Gastroesophageal sphincter (tissue), 4 donors: ENCODE data around the gene GNPTG. TPM values are rescaled to one million over a fixed set of nuclear protein-coding genes. Genes with fewer than 3 reads are reported as not detected.

Experiments used
- ATAC-seq: fragments of 150-250 bp; one replicate; pipeline ENCODE4 v1.9.1; 2016; ENCODE audit warnings: mild to moderate bottlenecking, moderate library complexity
- H3K27ac ChIP-seq, 4 donors: fragments of 200-600 bp; sonication (generic) in 3 of 4; 1 replicate in 3 of 4; 2 replicates in 1 of 4; pipeline ENCODE4 v1.5.1; 2016 to 2019
- H3K27me3 ChIP-seq: fragments of 200-600 bp; sonication (generic); one replicate; pipeline ENCODE4 v1.5.1; 2019
- H3K36me3 ChIP-seq, 2 donors: fragments of 200-600 bp; sonication (generic); one replicate each; pipeline ENCODE4 v1.5.1; 2019; ENCODE audit warnings: control low read depth in 1 of 2
- H3K4me1 ChIP-seq, 3 donors: fragments of 200-600 bp; sonication (generic); 1 replicate in 2 of 3; 2 replicates in 1 of 3; pipeline ENCODE4 v1.5.1; 2016 to 2019; ENCODE audit warnings: control low read depth in 2 of 3
- H3K4me3 ChIP-seq, 2 donors: fragments of 200-600 bp; sonication (generic); one replicate each; pipeline ENCODE4 v1.5.1; 2019; ENCODE audit warnings: mild to moderate bottlenecking in 1 of 2, moderate library complexity in 1 of 2
- H3K9me3 ChIP-seq, 3 donors: fragments of 200-600 bp; sonication (generic); one replicate each; pipeline ENCODE4 v1.5.1; 2017 to 2019; ENCODE audit warnings: control low read depth in 2 of 3
- EP300 ChIP-seq: sonication (generic); formaldehyde crosslinking; IDR thresholded peaks from one replicate; pipeline ENCODE4 v1.6.1; 2017; ENCODE audit warnings: antibody characterized with exemption, mild to moderate bottlenecking
- POLR2A ChIP-seq, 2 donors: fragments of 450-650 bp; IDR thresholded peaks; one replicate each; pipeline ENCODE4 v1.6.1; 2017; ENCODE audit warnings: antibody characterized with exemption in 2 of 2, mild to moderate bottlenecking in 2 of 2, moderate library complexity in 1 of 2
- POLR2AphosphoS5 ChIP-seq: sonication (generic); formaldehyde crosslinking; IDR thresholded peaks from one replicate; pipeline ENCODE4 v1.6.1; 2017; ENCODE audit warnings: antibody characterized with exemption
- WGBS, 2 donors: methylation state at CpG; one replicate each; pipeline ENCODE4 v1.1.5; 2018; ENCODE audit warnings: low coverage in 1 of 2; 5-methylcytosine and 5-hydroxymethylcytosine counted together
- total RNA-seq, 4 donors: library from RNA; depleted of rRNA; stranded (reverse); fragments of >200 nt; gene quantifications; one replicate each; pipeline ENCODE4 v1.1.0, GENCODE V29; 2016
- TF ChIP-seq, protein P1 (sequence below), 4 experiments: fragments of 200-600 bp in 2 of 4; fragments of 450-650 bp in 2 of 4; sonication (generic) in 1 of 4; IDR thresholded peaks; one replicate each; pipeline ENCODE4 v1.5.1; 2017 to 2019; ENCODE audit warnings: antibody characterized with exemption in 4 of 4, mild to moderate bottlenecking in 2 of 4, moderate library complexity in 2 of 4

Gene GNPTG
- total RNA-seq, 4 donors from 2014 or later = 45.1 to 55.3 (median 50.5) TPM

GRCh38 chr16:1398826-1399581, 47.3 kb downstream of the GNPTG start:
- no peak for ATAC-seq
- no peak for TF ChIP-seq POLR2A (IDR thresholded peaks at IDR 0.05)
- no peak for TF ChIP-seq POLR2AphosphoS5
- TF ChIP-seq, protein P1, sequence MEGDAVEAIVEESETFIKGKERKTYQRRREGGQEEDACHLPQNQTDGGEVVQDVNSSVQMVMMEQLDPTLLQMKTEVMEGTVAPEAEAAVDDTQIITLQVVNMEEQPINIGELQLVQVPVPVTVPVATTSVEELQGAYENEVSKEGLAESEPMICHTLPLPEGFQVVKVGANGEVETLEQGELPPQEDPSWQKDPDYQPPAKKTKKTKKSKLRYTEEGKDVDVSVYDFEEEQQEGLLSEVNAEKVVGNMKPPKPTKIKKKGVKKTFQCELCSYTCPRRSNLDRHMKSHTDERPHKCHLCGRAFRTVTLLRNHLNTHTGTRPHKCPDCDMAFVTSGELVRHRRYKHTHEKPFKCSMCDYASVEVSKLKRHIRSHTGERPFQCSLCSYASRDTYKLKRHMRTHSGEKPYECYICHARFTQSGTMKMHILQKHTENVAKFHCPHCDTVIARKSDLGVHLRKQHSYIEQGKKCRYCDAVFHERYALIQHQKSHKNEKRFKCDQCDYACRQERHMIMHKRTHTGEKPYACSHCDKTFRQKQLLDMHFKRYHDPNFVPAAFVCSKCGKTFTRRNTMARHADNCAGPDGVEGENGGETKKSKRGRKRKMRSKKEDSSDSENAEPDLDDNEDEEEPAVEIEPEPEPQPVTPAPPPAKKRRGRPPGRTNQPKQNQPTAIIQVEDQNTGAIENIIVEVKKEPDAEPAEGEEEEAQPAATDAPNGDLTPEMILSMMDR (IDR thresholded peaks at IDR 0.05) = no peak
- TF ChIP-seq EP300 = no peak
- Histone ChIP-seq H3K4me1 (no peaks in the 10 kb centered on the region), H3K4me3 (no peak overlapping the region), H3K9me3 (no peaks in the 10 kb centered on the region), H3K27me3 (no peaks in the 10 kb centered on the region), H3K27ac (no peak overlapping the region), H3K36me3 (peaks cover 0 to 97% of the 10 kb centered on the region in 2 donors)
- no CpG with 5 or more reads among the region's 38 CpGs for WGBS, 2 donors

DNA sequence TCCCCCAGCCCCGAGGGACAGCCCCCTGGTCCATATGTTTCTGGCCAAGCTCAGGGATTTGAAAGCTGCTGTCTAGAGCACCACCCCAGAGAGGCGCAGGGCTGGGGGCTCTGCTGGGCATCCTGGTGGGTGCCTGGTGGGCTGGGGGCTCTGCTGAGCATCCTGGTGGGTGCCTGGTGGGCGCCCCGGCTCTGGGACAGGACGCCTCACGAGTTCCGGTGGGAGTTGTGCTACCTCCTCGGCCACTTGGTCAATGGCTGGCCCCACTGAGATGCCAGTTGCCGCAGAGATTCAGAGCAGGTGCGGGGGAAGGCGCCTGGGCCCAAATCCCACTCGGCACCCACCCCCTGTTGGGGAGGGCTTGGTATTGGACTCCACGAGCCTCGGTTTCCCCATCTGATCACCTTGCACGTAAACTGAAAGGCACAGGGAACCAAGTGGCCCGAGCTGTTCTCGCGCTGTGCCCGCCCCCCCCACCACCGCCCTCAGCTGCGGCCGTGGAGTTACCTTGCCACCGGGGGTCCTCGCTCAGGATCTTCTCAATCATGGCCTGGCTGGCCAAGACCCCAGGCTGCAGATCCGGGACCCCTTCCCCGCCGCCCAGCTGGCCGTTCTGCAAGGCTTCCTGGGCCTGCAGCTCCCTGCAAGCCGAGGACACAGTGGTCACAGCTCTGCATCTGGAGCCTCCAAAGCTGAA, 49.5 kb downstream of the GNPTG start:
- ATAC-seq = no peak
- TF ChIP-seq, protein P1 (IDR thresholded peaks at IDR 0.05) = no peak
- TF ChIP-seq EP300 = no peak
- no peak for TF ChIP-seq POLR2A (IDR thresholded peaks at IDR 0.05)
- TF ChIP-seq POLR2AphosphoS5 = no peak
- Histone ChIP-seq H3K4me1 (no peaks in the 10 kb centered on the region), H3K4me3 (no peak overlapping the region), H3K27me3 (no peaks in the 10 kb centered on the region), H3K27ac (no peak overlapping the region), H3K36me3 (peaks cover 0 to 92% of the 10 kb centered on the region in 2 donors), H3K9me3 (no peaks in the 10 kb centered on the region)
- no CpG with 5 or more reads among the region's 29 CpGs for WGBS, 2 donors

- TF ChIP-seq, protein P1 (IDR thresholded peaks at IDR 0.05) = no peak
- no peak for TF ChIP-seq POLR2A (IDR thresholded peaks at IDR 0.05)
- no peak for TF ChIP-seq EP300
- TF ChIP-seq POLR2AphosphoS5 = no peak
- ATAC-seq = no peak
- H3K4me3 ChIP-seq = no peak overlapping the region
- H3K27me3 ChIP-seq = no peaks in the 10 kb centered on the region
- no peaks in the 10 kb centered on the region for H3K4me1 ChIP-seq
- H3K27ac ChIP-seq = no peak overlapping the region
- H3K9me3 ChIP-seq = no peaks in the 10 kb centered on the region
- 60 to 100% methylated on average over 1 to 5 of the region's 13 CpGs for WGBS, 2 donors
- H3K36me3 ChIP-seq = peaks cover 0 to 92% of the 10 kb centered on the region in 2 donors
These were observed 50.0 kb downstream of the GNPTG start for GRCh38 chr16:1401758-1402154.

DNA sequence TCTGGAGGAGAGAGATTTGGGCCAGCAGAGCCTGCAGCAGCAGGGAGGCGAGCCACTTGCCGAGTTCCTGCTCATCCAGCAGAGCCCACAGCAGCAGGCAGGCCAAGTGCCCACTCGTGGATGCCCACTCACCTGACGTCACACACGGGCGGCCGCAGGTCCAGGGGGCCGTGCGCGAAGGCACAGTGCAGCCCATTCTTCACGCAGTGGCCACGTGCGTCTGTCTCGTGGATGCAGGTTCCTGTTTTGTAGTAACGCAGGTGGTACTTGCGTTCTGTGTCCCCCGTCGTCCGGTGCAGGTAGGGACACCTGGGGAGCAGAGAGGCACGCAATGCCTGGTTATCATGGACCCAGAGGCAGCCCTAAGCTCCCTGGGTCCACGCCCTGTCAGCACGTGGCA, 51.3 kb downstream of the GNPTG start:
- no peaks in the 10 kb centered on the region for H3K27me3 ChIP-seq
- H3K4me3 ChIP-seq = no peak overlapping the region
- 89 to 93% methylated on average over 3 to 7 of the region's 22 CpGs for WGBS, 2 donors
- no peak for ATAC-seq
- peaks cover 0 to 12% (median 0%) of the 10 kb centered on the region in 3 donors for H3K4me1 ChIP-seq
- H3K27ac ChIP-seq = no peak overlapping the region
- TF ChIP-seq POLR2A (IDR thresholded peaks at IDR 0.05) (no peak), POLR2AphosphoS5 (no peak), EP300 (no peak)
- TF ChIP-seq, protein P1 (IDR thresholded peaks at IDR 0.05) = no peak
- H3K36me3 ChIP-seq = peaks cover 0 to 90% of the 10 kb centered on the region in 2 donors
- H3K9me3 ChIP-seq = no peaks in the 10 kb centered on the region
